Sigmoid colon (tissue), 4 donors: ENCODE measurements around the gene SIRT6.

Experiments
- POLR2AphosphoS5 ChIP-seq, 4 donors: sonication (generic); formaldehyde crosslinking; IDR thresholded peaks; one replicate each; pipeline ENCODE4 v1.6.1; 2017; ENCODE audit warnings: antibody characterized with exemption in 4 of 4
- TF ChIP-seq, protein P1 (sequence below), 4 experiments: fragments of 450-650 bp in 3 of 4; fragments of 200-600 bp in 1 of 4; IDR thresholded peaks; one replicate each; pipeline ENCODE4 v1.5.1; 2016 to 2019; ENCODE audit warnings: antibody characterized with exemption in 4 of 4, mild to moderate bottlenecking in 3 of 4, moderate library complexity in 2 of 4

DNA sequence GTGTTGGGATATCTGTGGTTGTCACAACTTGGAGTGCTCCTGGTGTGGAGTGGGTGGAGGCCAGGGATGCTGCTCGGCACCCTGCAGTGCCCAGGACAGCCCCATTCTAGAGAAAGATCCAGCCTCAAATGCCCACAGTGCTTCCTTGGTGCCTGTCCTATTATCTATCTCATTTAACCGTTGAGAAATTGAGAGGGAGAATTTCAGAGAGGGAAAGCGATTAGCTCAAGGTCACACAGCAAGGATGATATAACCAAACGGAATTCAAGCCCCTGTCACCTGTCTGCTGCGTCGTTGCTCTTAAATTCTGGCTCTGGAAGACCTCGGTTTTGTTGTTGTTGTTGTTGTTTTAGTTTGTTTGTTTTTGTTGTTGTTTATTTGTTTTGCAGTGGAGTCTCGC, 13.6 kb upstream of the SIRT6 start:
- TF ChIP-seq POLR2AphosphoS5 (IDR thresholded peaks at IDR 0.05): no peak
- TF ChIP-seq, protein P1, sequence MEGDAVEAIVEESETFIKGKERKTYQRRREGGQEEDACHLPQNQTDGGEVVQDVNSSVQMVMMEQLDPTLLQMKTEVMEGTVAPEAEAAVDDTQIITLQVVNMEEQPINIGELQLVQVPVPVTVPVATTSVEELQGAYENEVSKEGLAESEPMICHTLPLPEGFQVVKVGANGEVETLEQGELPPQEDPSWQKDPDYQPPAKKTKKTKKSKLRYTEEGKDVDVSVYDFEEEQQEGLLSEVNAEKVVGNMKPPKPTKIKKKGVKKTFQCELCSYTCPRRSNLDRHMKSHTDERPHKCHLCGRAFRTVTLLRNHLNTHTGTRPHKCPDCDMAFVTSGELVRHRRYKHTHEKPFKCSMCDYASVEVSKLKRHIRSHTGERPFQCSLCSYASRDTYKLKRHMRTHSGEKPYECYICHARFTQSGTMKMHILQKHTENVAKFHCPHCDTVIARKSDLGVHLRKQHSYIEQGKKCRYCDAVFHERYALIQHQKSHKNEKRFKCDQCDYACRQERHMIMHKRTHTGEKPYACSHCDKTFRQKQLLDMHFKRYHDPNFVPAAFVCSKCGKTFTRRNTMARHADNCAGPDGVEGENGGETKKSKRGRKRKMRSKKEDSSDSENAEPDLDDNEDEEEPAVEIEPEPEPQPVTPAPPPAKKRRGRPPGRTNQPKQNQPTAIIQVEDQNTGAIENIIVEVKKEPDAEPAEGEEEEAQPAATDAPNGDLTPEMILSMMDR (IDR thresholded peaks at IDR 0.05): no peak
